H9 (cell line): ENCODE data around the gene AATF. TPM values are rescaled to one million over a fixed set of nuclear protein-coding genes. Genes with fewer than 3 reads are reported as not detected.

Experiments
- DNase-seq: peaks from one replicate; pipeline ENCODE4 v3.0.0-alpha.2; 2017
- H2AFZ ChIP-seq: one replicate; pipeline ENCODE4 v1.6.1; 2013; ENCODE audit warnings: mild to moderate bottlenecking, low read length, control low read depth, moderate library complexity
- H2AK5ac ChIP-seq: 2 replicates; pipeline ENCODE4 v1.6.1; 2013; ENCODE audit warnings: low read length, control low read depth, mixed read lengths; ENCODE audit not compliant: insufficient read length
- H2BK120ac ChIP-seq: one replicate; pipeline ENCODE4 v1.6.1; 2013; ENCODE audit warnings: low read depth, mild to moderate bottlenecking, low read length, control low read depth, inconsistent platforms; ENCODE audit not compliant: poor library complexity, severe bottlenecking
- H2BK12ac ChIP-seq: 2 replicates; pipeline ENCODE4 v1.6.1; 2013; ENCODE audit warnings: low read length, control low read depth, mixed read lengths, low read depth; ENCODE audit not compliant: insufficient read length
- H2BK15ac ChIP-seq: 2 replicates; pipeline ENCODE4 v1.6.1; 2013; ENCODE audit warnings: low read depth, low read length, control low read depth
- H2BK20ac ChIP-seq: one replicate; pipeline ENCODE4 v1.6.1; 2013; ENCODE audit warnings: low read depth, mild to moderate bottlenecking, low read length, control low read depth, inconsistent platforms; ENCODE audit not compliant: poor library complexity, severe bottlenecking
- H2BK5ac ChIP-seq: 2 replicates; pipeline ENCODE4 v1.6.1; 2013; ENCODE audit warnings: low read length, control low read depth, mixed read lengths; ENCODE audit not compliant: insufficient read length
- H3K14ac ChIP-seq: 2 replicates; pipeline ENCODE4 v1.6.1; 2013; ENCODE audit warnings: low read length, control low read depth; ENCODE audit not compliant: insufficient read depth
- H3K18ac ChIP-seq: 2 replicates; pipeline ENCODE4 v1.6.1; 2013; ENCODE audit warnings: low read depth, mild to moderate bottlenecking, mixed read lengths, low read length, control low read depth; ENCODE audit not compliant: insufficient read length
- H3K23ac ChIP-seq: 2 replicates; pipeline ENCODE4 v1.6.1; 2013; ENCODE audit warnings: low read length, control low read depth, mixed read lengths, low read depth; ENCODE audit not compliant: insufficient read length
- H3K23me2 ChIP-seq: 2 replicates; pipeline ENCODE4 v1.6.1; 2013; ENCODE audit warnings: low read depth, mild to moderate bottlenecking, mixed read lengths, low read length, control low read depth; ENCODE audit not compliant: insufficient read length, poor library complexity, severe bottlenecking
- H3K27ac ChIP-seq: 2 replicates; pipeline ENCODE4 v1.5.1; 2013; ENCODE audit warnings: low read length, control low read depth, mixed read lengths, low read depth; ENCODE audit not compliant: insufficient read length
- H3K27me3 ChIP-seq: 2 replicates; pipeline ENCODE4 v1.6.1; 2013; ENCODE audit warnings: low read length, control low read depth, inconsistent platforms; ENCODE audit not compliant: insufficient read depth
- H3K4ac ChIP-seq: 2 replicates; pipeline ENCODE4 v1.6.1; 2013; ENCODE audit warnings: low read depth, mild to moderate bottlenecking, control low read depth, inconsistent platforms, low read length, moderate library complexity
- H3K4me1 ChIP-seq: 2 replicates; pipeline ENCODE4 v1.6.1; 2013; ENCODE audit warnings: low read length, control low read depth, inconsistent platforms; ENCODE audit not compliant: insufficient read depth
- H3K4me2 ChIP-seq: 2 replicates; pipeline ENCODE4 v1.6.1; 2013; ENCODE audit warnings: low read length, control low read depth, mixed read lengths; ENCODE audit not compliant: insufficient read length, insufficient read depth
- H3K56ac ChIP-seq: 2 replicates; pipeline ENCODE4 v1.6.1; 2013; ENCODE audit warnings: low read depth, mild to moderate bottlenecking, mixed read lengths, low read length, control low read depth; ENCODE audit not compliant: insufficient read length
- H3K79me1 ChIP-seq: 2 replicates; pipeline ENCODE4 v1.6.1; 2013; ENCODE audit warnings: low read depth, mild to moderate bottlenecking, moderate library complexity, low read length, control low read depth, inconsistent platforms; ENCODE audit not compliant: insufficient read depth, poor library complexity, severe bottlenecking
- H3K79me2 ChIP-seq: 2 replicates; pipeline ENCODE4 v1.6.1; 2013; ENCODE audit warnings: low read length, control low read depth, inconsistent platforms; ENCODE audit not compliant: insufficient read depth
- H3K9ac ChIP-seq: 2 replicates; pipeline ENCODE4 v1.6.1; 2013; ENCODE audit warnings: low read length, control low read depth, mixed read lengths; ENCODE audit not compliant: insufficient read length; ENCODE audit errors: extremely low read depth
- H3K9me3 ChIP-seq: one replicate; pipeline ENCODE4 v1.6.1; 2013; ENCODE audit warnings: low read depth, low read length, inconsistent platforms; ENCODE audit not compliant: control insufficient read depth
- H3T11ph ChIP-seq: one replicate; pipeline ENCODE4 v1.6.1; 2013; ENCODE audit warnings: mild to moderate bottlenecking, low read length, control low read depth, inconsistent platforms
- H4K20me1 ChIP-seq: one replicate; pipeline ENCODE4 v1.6.1; 2013; ENCODE audit not compliant: control insufficient read depth, insufficient read length, insufficient read depth
- H4K5ac ChIP-seq: 2 replicates; pipeline ENCODE4 v1.6.1; 2013; ENCODE audit warnings: low read depth, mild to moderate bottlenecking, mixed read lengths, low read length, control low read depth; ENCODE audit not compliant: insufficient read length
- H4K8ac ChIP-seq: replicated peaks from 2 replicates; pipeline ENCODE4 v1.6.1; 2013; ENCODE audit warnings: low read length, control low read depth, mixed read lengths, low read depth; ENCODE audit not compliant: insufficient read length
- H4K91ac ChIP-seq: 2 replicates; pipeline ENCODE4 v1.6.1; 2013; ENCODE audit warnings: low read depth, mild to moderate bottlenecking, moderate library complexity, mixed read lengths, low read length, control low read depth; ENCODE audit not compliant: insufficient read length
- H3K27ac Mint-ChIP-seq, 3 experiments: 2 replicates in 2 of 3; 3 replicates in 1 of 3; pipeline ENCODE4 v1.8.0; 2020 to 2021; ENCODE audit warnings: mixed read lengths in 3 of 3, mild to moderate bottlenecking in 1 of 3, moderate library complexity in 1 of 3
- H3K27me3 Mint-ChIP-seq: 2 replicates; pipeline ENCODE4 v1.8.0; 2021; ENCODE audit warnings: low read depth, mild to moderate bottlenecking, moderate library complexity, mixed read lengths
- H3K36me3 Mint-ChIP-seq, 3 experiments: 2 replicates in 2 of 3; 3 replicates in 1 of 3; pipeline ENCODE4 v1.8.0; 2020 to 2021; ENCODE audit warnings: low read depth in 3 of 3, mixed read lengths in 3 of 3; ENCODE audit not compliant: insufficient read depth in 1 of 3
- H3K4me1 Mint-ChIP-seq, 2 experiments: 2 replicates each; pipeline ENCODE4 v1.8.0; 2020; ENCODE audit warnings: mixed read lengths in 2 of 2
- H3K4me3 Mint-ChIP-seq, 2 experiments: 2 replicates in 1 of 2; 3 replicates in 1 of 2; pipeline ENCODE4 v1.8.0; 2020 to 2021; ENCODE audit warnings: mild to moderate bottlenecking in 2 of 2, mixed read lengths in 2 of 2, moderate library complexity in 1 of 2
- H3K9me3 Mint-ChIP-seq, 2 experiments: 2 replicates in 1 of 2; 3 replicates in 1 of 2; pipeline ENCODE4 v1.8.0; 2020; ENCODE audit warnings: mild to moderate bottlenecking in 2 of 2, mixed read lengths in 2 of 2, moderate library complexity in 1 of 2
- CTCF ChIP-seq: fragments of 200-600 bp; sonication (generic); conservative IDR thresholded peaks from 3 replicates; pipeline ENCODE4 v1.8.0; 2021; ENCODE audit warnings: antibody characterized with exemption, mild to moderate bottlenecking
- WGBS: extraction: QIAGEN DNeasy Blood & Tissue Kit; methylation state at CpG from one replicate; pipeline ENCODE4 v1.1.7; 2013; ENCODE audit warnings: missing lambda C conversion rate, low lambda C conversion rate, mixed read lengths; ENCODE audit not compliant: insufficient read length; ENCODE audit errors: extremely low coverage; 5-methylcytosine and 5-hydroxymethylcytosine counted together
- total RNA-seq: library from RNA; stranded (reverse); gene quantifications from 2 replicates; pipeline ENCODE4 v1.2.1, GENCODE V29; 2021

AATF gene
- total RNA-seq, 1 experiment from 2014 or later, result 69.6 TPM

- Histone ChIP-seq H3K79me1 (no peaks in the 10 kb centered on the region), H3K4ac (no peak overlapping the region), H2AK5ac (no peak overlapping the region), H4K91ac (no peak overlapping the region), H3K27ac (no peak overlapping the region), H2BK120ac (no peak overlapping the region), H3T11ph (no peak overlapping the region), H3K23ac (no peak overlapping the region), H2AFZ (no peak overlapping the region), H3K4me2 (peak overlapping the region; percentile 3), H2BK5ac (no peak overlapping the region), H3K9ac (no peak overlapping the region), H2BK15ac (no peak overlapping the region), H4K5ac (no peak overlapping the region), H3K9me3 (no peaks in the 10 kb centered on the region), H4K20me1 (no peaks in the 10 kb centered on the region), H3K79me2 (no peaks in the 10 kb centered on the region), H3K4me1 (peaks cover 7% of the 10 kb centered on the region; the same call in 1 of the 2 replicates), H3K23me2 (peaks cover 30% of the 10 kb centered on the region), H4K8ac (no peak overlapping the region), H3K14ac (no peak overlapping the region), H2BK12ac (no peak overlapping the region), H3K27me3 (peaks cover 75% of the 10 kb centered on the region), H2BK20ac (no peak overlapping the region), H3K56ac (no peak overlapping the region), H3K18ac (no peak overlapping the region)
- H3K27me3 Mint-ChIP-seq, result peaks cover 100% of the 10 kb centered on the region
- TF ChIP-seq CTCF, result no peak
- WGBS, result no CpG with 5 or more reads among the region's 40 CpGs
- peaks cover 73 to 84% of the 10 kb centered on the region in 2 experiments for H3K4me1 Mint-ChIP-seq
- DNase-seq, result peak; percentile 41
- H3K4me3 Mint-ChIP-seq, result peak overlapping the region in 1 of 2 experiments; percentile 72; a peak in 3 of 5 replicates
- H3K36me3 Mint-ChIP-seq, result no peaks in the 10 kb centered on the region; a peak in 1 of 7 replicates
- H3K27ac Mint-ChIP-seq, result no peak overlapping the region
- H3K9me3 Mint-ChIP-seq, result peaks cover 0 to 8% of the 10 kb centered on the region in 2 experiments; a peak in 2 of 5 replicates
Observed at GRCh38 chr17:36932694-36933511, 15.9 kb upstream of the AATF start.
